Esophagus muscularis mucosa (tissue), 4 donors: ENCODE data around the gene LINC00632.

ENCODE experiments used
- CTCF ChIP-seq, 3 experiments: fragments of 200-600 bp in 2 of 3; fragments of 450-650 bp in 1 of 3; sonication (generic) in 2 of 3; IDR thresholded peaks; one replicate each; pipeline ENCODE4 v1.5.1; 2017 to 2019; ENCODE audit warnings: antibody characterized with exemption in 3 of 3, mild to moderate bottlenecking in 2 of 3, moderate library complexity in 1 of 3
- EP300 ChIP-seq: sonication (generic); formaldehyde crosslinking; IDR thresholded peaks from one replicate; pipeline ENCODE4 v1.6.1; 2017; ENCODE audit warnings: antibody characterized with exemption
- POLR2A ChIP-seq: fragments of 450-650 bp; IDR thresholded peaks from one replicate; pipeline ENCODE4 v1.6.1; 2017; ENCODE audit warnings: antibody characterized with exemption, moderate library complexity, mild to moderate bottlenecking, low read depth
- POLR2AphosphoS5 ChIP-seq, 2 donors: sonication (generic); formaldehyde crosslinking; IDR thresholded peaks; one replicate each; pipeline ENCODE4 v1.6.1; 2017; ENCODE audit warnings: antibody characterized with exemption in 2 of 2

DNA sequence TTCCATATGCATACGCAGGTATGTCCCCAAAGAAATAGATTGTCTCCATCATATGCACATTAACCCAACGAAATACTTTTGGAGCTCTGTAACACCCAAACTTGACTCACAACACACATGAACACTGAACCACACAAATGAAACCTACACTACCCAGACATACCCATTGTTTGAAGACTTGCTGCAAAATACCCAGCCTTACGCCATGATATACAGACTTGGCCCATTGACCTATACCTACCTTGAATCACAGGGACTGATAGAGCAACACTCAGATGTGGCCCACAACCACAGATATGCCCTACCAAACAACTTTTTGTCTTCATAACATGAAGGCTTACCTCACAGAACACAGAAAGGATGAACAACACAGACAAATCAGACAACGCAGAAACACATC lies 15.9 kb downstream of the LINC00632 start:
- TF ChIP-seq POLR2A (no peak), CTCF (IDR thresholded peaks at IDR 0.05) (no peak), EP300 (no peak), POLR2AphosphoS5 (IDR thresholded peaks at IDR 0.05) (no peak)
